Measurements from ENCODE around the gene MICU1.

DNA sequence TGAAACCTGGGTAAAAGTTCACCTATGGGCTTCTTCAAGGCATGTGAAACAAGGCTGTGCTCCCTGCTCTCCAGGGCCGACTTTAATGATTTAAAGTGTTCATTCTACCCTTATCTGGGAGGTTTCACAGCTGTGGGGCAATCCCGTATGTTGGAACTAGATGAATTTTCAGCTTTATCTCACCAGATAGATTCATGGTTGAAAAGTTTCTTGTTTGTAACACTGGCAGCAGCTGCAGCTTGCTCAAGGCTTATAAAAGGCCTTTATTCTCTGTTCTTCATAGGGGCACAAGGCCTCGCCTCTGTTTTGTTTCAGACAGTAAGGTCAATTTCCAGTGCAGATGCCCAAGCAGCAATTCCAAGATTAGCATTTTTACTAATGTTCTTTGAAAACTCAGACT is 200.7 kb downstream of the MICU1 start:
- TF ChIP-seq POLR2AphosphoS5 (IDR thresholded peaks at IDR 0.05; ENCODE audit: insufficient read depth in 1 of 2, low read depth in 1 of 2) = no peak
- TF ChIP-seq CTCF (IDR thresholded peaks at IDR 0.05) = no peak
